Mammary epithelial cell (primary cell): ENCODE data around the gene ZSCAN1.

Source experiments
- CTCF ChIP-seq, 2 donors: IDR thresholded peaks in 1 of 2; conservative IDR thresholded peaks in 1 of 2; 2 replicates each; pipeline ENCODE4 v1.5.1; 2011 to 2012; ENCODE audit warnings: inconsistent platforms in 2 of 2, low read length in 2 of 2, mild to moderate bottlenecking in 2 of 2, control low read depth in 1 of 2, low read depth in 1 of 2; ENCODE audit not compliant: insufficient read depth in 1 of 2; ENCODE audit errors: extremely low read depth in 1 of 2
- EZH2 ChIP-seq: IDR thresholded peaks from 2 replicates; pipeline ENCODE4 v1.6.1; 2012; ENCODE audit warnings: low read length, inconsistent platforms, borderline replicate concordance

DNA sequence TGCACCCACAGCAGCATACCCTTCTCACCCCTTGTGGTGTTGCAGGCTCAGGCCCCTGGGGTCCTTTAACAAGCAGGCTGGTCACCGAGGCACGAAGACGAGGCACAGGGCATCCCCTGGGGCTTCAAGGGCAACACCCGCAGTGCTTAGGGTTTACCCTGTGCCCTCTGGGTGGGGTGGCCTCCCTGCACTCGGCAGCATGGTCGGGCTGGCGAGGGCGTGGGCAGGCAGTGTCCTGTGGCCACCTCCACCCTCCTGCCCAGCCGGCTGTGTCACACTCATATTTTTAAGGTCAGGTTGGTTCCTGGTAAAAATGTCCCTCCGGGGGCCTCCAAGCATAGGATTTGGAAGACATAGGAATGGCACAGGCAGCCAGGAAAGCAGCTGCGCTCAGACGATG is 13.8 kb downstream of the ZSCAN1 start:
- TF ChIP-seq CTCF (conservative IDR thresholded peaks at IDR 0.05 in 1 of 2, IDR thresholded peaks at IDR 0.05 in 1 of 2; ENCODE audit: extremely low read depth in 1 of 2, insufficient read depth in 1 of 2, low read depth in 1 of 2, low read length in 2 of 2) (no peak), EZH2 (no peak)
